ENCODE results near the gene SND1. TPM values are rescaled to one million over a fixed set of nuclear protein-coding genes. Genes with fewer than 3 reads are reported as not detected.

The SND1 gene
- total RNA-seq, 5 donors from 2014 or later (not counting 1 experiment from before 2014, with no cell fraction given) = 137 to 187 (median 154) TPM

DNA sequence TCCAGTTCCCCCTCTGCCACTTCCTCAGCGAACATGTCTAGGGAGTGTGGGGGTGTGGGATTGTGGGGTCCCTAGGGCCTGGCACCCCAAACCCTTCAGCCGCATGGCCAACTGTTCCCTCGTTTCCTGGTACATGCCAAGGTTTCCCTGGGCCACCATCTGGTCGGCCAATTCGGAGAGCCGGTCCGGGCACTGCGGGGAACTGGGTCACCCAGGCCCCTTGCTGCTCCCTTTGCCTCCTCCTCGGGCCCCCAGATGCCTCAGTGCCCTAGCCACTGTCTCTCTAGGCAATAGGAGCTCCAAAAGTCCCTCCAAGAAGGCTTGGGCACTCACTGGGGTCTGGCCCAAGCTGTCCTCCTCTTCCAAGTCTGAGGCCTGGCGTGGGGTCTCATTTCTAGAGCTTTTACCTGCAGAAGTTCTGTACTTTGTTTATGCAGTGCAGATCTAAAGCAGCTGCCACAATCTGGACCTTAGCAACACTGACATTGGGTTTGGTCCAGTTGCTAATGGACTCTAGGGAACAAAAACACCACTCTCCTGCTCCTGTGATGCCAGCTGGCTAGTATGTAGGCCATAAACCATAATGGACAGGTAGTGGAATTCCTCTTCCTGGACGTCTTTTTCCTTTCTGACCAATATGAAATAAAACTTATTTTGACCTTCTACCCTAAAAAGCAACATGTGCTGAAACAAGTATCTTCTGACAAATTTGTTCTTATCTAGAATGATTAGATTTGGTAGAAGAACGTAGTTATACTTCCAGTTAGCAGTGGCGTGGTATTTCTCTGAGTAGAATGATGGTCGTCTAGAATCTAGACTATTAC lies 206.3 kb downstream of the SND1 start:
- no peak overlapping the region for H3K4me3 ChIP-seq (ENCODE audit: control insufficient read depth in 1 of 2, extremely low read depth in 1 of 2, low read length in 1 of 2)
- peaks cover 16 to 26% of the 10 kb centered on the region in 2 experiments for H3K4me1 ChIP-seq (ENCODE audit: control insufficient read depth in 1 of 2, extremely low read depth in 1 of 2, insufficient read depth in 2 of 2, low read length in 2 of 2)
- no peaks in the 10 kb centered on the region for H3K36me3 ChIP-seq (ENCODE audit: control insufficient read depth in 2 of 2, extremely low read depth in 1 of 2, insufficient read depth in 1 of 2, low read length in 1 of 2)
- peak overlapping the region in 1 of 2 donors; percentile 23 for H3K27ac Mint-ChIP-seq
- POLR2A ChIA-PET = no interaction called here
- H3K27me3 ChIP-seq (replicated peaks in 1 of 2; ENCODE audit: control insufficient read depth in 2 of 2, extremely low read depth in 1 of 2, insufficient read depth in 2 of 2, low read length in 1 of 2) = peaks cover 2 to 11% of the 10 kb centered on the region in 2 experiments
- peaks cover 15% of the 10 kb centered on the region for H3K36me3 Mint-ChIP-seq
- ATAC-seq (replicated peaks in 1 of 4) = no peak
- H3K27ac ChIP-seq (ENCODE audit: low read length) = no peak overlapping the region
- H3K4me1 Mint-ChIP-seq = peaks cover 49 to 52% (median 49%) of the 10 kb centered on the region in 3 donors
- H3K9me3 ChIP-seq = no peaks in the 10 kb centered on the region
- H3K9me3 Mint-ChIP-seq = no peaks in the 10 kb centered on the region
- peak overlapping the region in 1 of 3 donors; percentile 55 for H3K4me3 Mint-ChIP-seq
- H3K27me3 Mint-ChIP-seq = peaks cover 7 to 13% of the 10 kb centered on the region in 2 donors
- WGBS (ENCODE audit: insufficient coverage) = 99% methylated on average over 9 of the region's 14 CpGs
- peak in 1 of 35 experiments; percentile 2 for DNase-seq
- CTCF ChIA-PET = no interaction called here

- Mint-ChIP-seq H3K4me3 (no peak overlapping the region), H3K9me3 (no peaks in the 10 kb centered on the region), H3K27ac (no peak overlapping the region), H3K27me3 (peaks cover 7 to 13% of the 10 kb centered on the region in 2 donors), H3K36me3 (peaks cover 17% of the 10 kb centered on the region), H3K4me1 (peaks cover 49 to 57% (median 49%) of the 10 kb centered on the region in 3 donors)
- ATAC-seq (replicated peaks in 1 of 4) (no peak), DNase-seq (no peak)
- H3K9me3 ChIP-seq = no peaks in the 10 kb centered on the region
- no peak overlapping the region for H3K27ac ChIP-seq (ENCODE audit: low read length)
- no peaks in the 10 kb centered on the region for H3K36me3 ChIP-seq (ENCODE audit: control insufficient read depth in 2 of 2, extremely low read depth in 1 of 2, insufficient read depth in 1 of 2, low read length in 1 of 2)
- peaks cover 16 to 26% of the 10 kb centered on the region in 2 experiments for H3K4me1 ChIP-seq (ENCODE audit: control insufficient read depth in 1 of 2, extremely low read depth in 1 of 2, insufficient read depth in 2 of 2, low read length in 2 of 2)
- CTCF ChIA-PET = no interaction called here
- peaks cover 2 to 11% of the 10 kb centered on the region in 2 experiments for H3K27me3 ChIP-seq (replicated peaks in 1 of 2; ENCODE audit: control insufficient read depth in 2 of 2, extremely low read depth in 1 of 2, insufficient read depth in 2 of 2, low read length in 1 of 2)
- POLR2A ChIA-PET = no interaction called here
- 100% methylated on average over 1 of the region's 1 CpG for WGBS (ENCODE audit: insufficient coverage)
- H3K4me3 ChIP-seq (ENCODE audit: control insufficient read depth in 1 of 2, extremely low read depth in 1 of 2, low read length in 1 of 2) = no peak overlapping the region
Observed at GRCh38 chr7:127858915-127859189, 206.9 kb downstream of the SND1 start.

DNA sequence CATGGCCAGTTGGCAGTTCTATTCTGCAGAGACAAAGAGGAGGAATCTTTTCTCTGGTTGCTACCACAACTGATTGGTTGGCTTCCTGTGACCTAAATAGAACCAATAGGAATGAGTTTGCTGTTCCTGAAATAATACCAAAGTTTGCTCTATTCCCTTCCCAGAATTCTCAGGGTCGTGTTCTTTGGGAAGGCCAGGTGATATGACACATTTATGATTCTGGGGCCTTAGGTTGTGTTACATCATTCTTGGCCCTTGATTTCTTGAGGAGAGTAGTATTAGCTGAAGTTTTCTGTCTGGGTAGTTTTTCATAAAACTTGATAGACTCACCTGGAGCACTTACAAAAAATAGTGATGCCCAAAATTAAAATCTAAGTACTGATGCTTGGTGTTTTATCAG lies 207.3 kb downstream of the SND1 start:
- Mint-ChIP-seq H3K9me3 (no peaks in the 10 kb centered on the region), H3K4me3 (no peak overlapping the region), H3K4me1 (peaks cover 50 to 60% (median 51%) of the 10 kb centered on the region in 3 donors), H3K27me3 (peaks cover 7 to 13% of the 10 kb centered on the region in 2 donors), H3K27ac (no peak overlapping the region), H3K36me3 (peaks cover 20% of the 10 kb centered on the region)
- H3K4me1 ChIP-seq (ENCODE audit: control insufficient read depth in 1 of 2, extremely low read depth in 1 of 2, insufficient read depth in 2 of 2, low read length in 2 of 2) = peaks cover 16 to 26% of the 10 kb centered on the region in 2 experiments
- H3K9me3 ChIP-seq = no peaks in the 10 kb centered on the region
- H3K4me3 ChIP-seq (ENCODE audit: control insufficient read depth in 1 of 2, extremely low read depth in 1 of 2, low read length in 1 of 2) = no peak overlapping the region
- DNase-seq (no peak), ATAC-seq (replicated peaks in 1 of 4) (no peak)
- peaks cover 2 to 11% of the 10 kb centered on the region in 2 experiments for H3K27me3 ChIP-seq (replicated peaks in 1 of 2; ENCODE audit: control insufficient read depth in 2 of 2, extremely low read depth in 1 of 2, insufficient read depth in 2 of 2, low read length in 1 of 2)
- no peaks in the 10 kb centered on the region for H3K36me3 ChIP-seq (ENCODE audit: control insufficient read depth in 2 of 2, extremely low read depth in 1 of 2, insufficient read depth in 1 of 2, low read length in 1 of 2)
- ChIA-PET CTCF (interaction anchor here in 1 of 2 donors (0.6 to 0.7 kb wide), 2 partner anchors 193 to 1737 kb away, joined by 3 read pairs; no protein-coding TSS in a partner anchor), POLR2A (no interaction called here)
- H3K27ac ChIP-seq (ENCODE audit: low read length) = no peak overlapping the region
- no CpG with 5 or more reads among the region's 1 CpG for WGBS (ENCODE audit: insufficient coverage)

GRCh38 chr7:127862525-127862924 lies 210.5 kb downstream of the SND1 start:
- no peak overlapping the region for H3K4me3 Mint-ChIP-seq
- H3K27ac Mint-ChIP-seq = no peak overlapping the region
- 100% methylated on average over 4 of the region's 5 CpGs for WGBS (ENCODE audit: insufficient coverage)
- Histone ChIP-seq H3K36me3 (ENCODE audit: control insufficient read depth in 2 of 2, extremely low read depth in 1 of 2, insufficient read depth in 1 of 2, low read length in 1 of 2) (no peaks in the 10 kb centered on the region), H3K9me3 (no peaks in the 10 kb centered on the region), H3K27ac (ENCODE audit: low read length) (no peak overlapping the region), H3K27me3 (replicated peaks in 1 of 2; ENCODE audit: control insufficient read depth in 2 of 2, extremely low read depth in 1 of 2, insufficient read depth in 2 of 2, low read length in 1 of 2) (peaks cover 0 to 9% of the 10 kb centered on the region in 2 experiments), H3K4me1 (ENCODE audit: control insufficient read depth in 1 of 2, extremely low read depth in 1 of 2, insufficient read depth in 2 of 2, low read length in 2 of 2) (peaks cover 0 to 19% of the 10 kb centered on the region in 2 experiments), H3K4me3 (ENCODE audit: control insufficient read depth in 1 of 2, extremely low read depth in 1 of 2, low read length in 1 of 2) (no peak overlapping the region)
- peaks cover 40% of the 10 kb centered on the region for H3K36me3 Mint-ChIP-seq
- peaks cover 3 to 7% of the 10 kb centered on the region in 2 donors for H3K27me3 Mint-ChIP-seq
- DNase-seq (no peak), ATAC-seq (replicated peaks in 1 of 4) (no peak)
- peaks cover 45 to 65% (median 56%) of the 10 kb centered on the region in 3 donors for H3K4me1 Mint-ChIP-seq
- CTCF ChIA-PET = no interaction called here
- H3K9me3 Mint-ChIP-seq = no peaks in the 10 kb centered on the region
- POLR2A ChIA-PET = no interaction called here

DNA sequence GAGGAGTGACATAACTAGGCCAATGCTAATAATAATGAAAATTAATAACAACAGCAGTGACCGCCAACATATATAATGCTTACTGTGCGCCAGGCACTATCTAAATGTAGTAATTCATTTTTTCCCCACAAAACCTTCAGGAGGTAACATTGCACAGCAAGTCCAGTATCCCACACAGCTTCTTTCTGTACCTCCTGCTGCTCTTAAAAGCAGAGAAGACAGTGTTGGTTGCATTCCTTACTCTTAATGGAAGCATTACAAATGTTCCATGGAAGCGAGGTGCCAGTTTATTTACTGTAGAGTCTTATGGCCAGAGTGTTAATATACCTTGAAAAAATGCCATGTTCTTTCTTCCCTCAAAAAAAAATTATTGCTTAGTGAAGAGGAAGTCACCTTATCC lies 211.1 kb downstream of the SND1 start:
- no peaks in the 10 kb centered on the region for H3K9me3 Mint-ChIP-seq
- ChIA-PET POLR2A (interaction anchor here in 1 of 2 donors (0.7 kb wide), 1 partner anchor 19 kb away, joined by 3 read pairs; no protein-coding TSS in a partner anchor), CTCF (no interaction called here)
- H3K4me1 Mint-ChIP-seq = peaks cover 41 to 65% (median 58%) of the 10 kb centered on the region in 3 donors
- no peak overlapping the region for H3K4me3 ChIP-seq (ENCODE audit: control insufficient read depth in 1 of 2, extremely low read depth in 1 of 2, low read length in 1 of 2)
- H3K27ac Mint-ChIP-seq = no peak overlapping the region
- H3K27me3 ChIP-seq (replicated peaks in 1 of 2; ENCODE audit: control insufficient read depth in 2 of 2, extremely low read depth in 1 of 2, insufficient read depth in 2 of 2, low read length in 1 of 2) = peaks cover 0 to 4% of the 10 kb centered on the region in 2 experiments
- H3K36me3 Mint-ChIP-seq = peaks cover 44% of the 10 kb centered on the region
- ATAC-seq (replicated peaks in 1 of 4) = no peak
- peaks cover 0 to under 1% of the 10 kb centered on the region in 2 donors for H3K36me3 ChIP-seq (ENCODE audit: control insufficient read depth in 2 of 2, extremely low read depth in 1 of 2, insufficient read depth in 1 of 2, low read length in 1 of 2)
- no CpG with 5 or more reads among the region's 3 CpGs for WGBS (ENCODE audit: insufficient coverage)
- H3K9me3 ChIP-seq = no peaks in the 10 kb centered on the region
- H3K27me3 Mint-ChIP-seq = peaks cover 3 to 5% of the 10 kb centered on the region in 2 donors
- H3K4me1 ChIP-seq (ENCODE audit: control insufficient read depth in 1 of 2, extremely low read depth in 1 of 2, insufficient read depth in 2 of 2, low read length in 2 of 2) = peaks cover 0 to 14% of the 10 kb centered on the region in 2 experiments
- no peak overlapping the region for H3K4me3 Mint-ChIP-seq
- no peak overlapping the region for H3K27ac ChIP-seq (ENCODE audit: low read length)
- DNase-seq = no peak

DNA sequence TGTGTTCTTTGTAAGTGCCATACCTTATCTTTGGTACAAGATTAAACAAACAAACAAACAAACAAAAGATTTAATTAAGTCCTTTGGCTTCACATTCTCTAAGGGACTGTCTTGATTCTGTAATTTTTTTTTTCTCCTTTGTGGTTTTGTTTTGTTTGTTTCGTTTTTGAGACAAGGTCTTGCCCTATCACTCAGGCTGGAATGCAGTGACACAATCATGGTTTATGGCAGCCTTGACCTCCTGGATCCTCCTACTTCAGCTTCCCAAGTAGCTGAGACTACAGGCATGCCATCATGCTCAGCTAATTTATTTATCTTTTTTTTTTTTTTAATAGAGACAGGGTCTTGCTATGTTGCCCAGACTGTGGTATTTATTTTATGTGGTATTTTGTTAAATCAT lies 213.5 kb downstream of the SND1 start:
- POLR2A ChIA-PET = no interaction called here
- CTCF ChIA-PET = interaction anchor here in 1 of 2 donors (0.6 kb wide), 1 partner anchor 56 kb away, joined by 3 read pairs; no protein-coding TSS in a partner anchor
- ATAC-seq (replicated peaks in 1 of 4) = no peak

More for the DNA sequence above, 213.5 kb downstream of the SND1 start:
- no peaks in the 10 kb centered on the region for H3K9me3 Mint-ChIP-seq
- peaks cover 38% of the 10 kb centered on the region for H3K36me3 Mint-ChIP-seq
- Histone ChIP-seq H3K27me3 (replicated peaks in 1 of 2; ENCODE audit: control insufficient read depth in 2 of 2, extremely low read depth in 1 of 2, insufficient read depth in 2 of 2, low read length in 1 of 2) (no peaks in the 10 kb centered on the region), H3K4me3 (ENCODE audit: control insufficient read depth in 1 of 2, extremely low read depth in 1 of 2, low read length in 1 of 2) (no peak overlapping the region), H3K9me3 (no peaks in the 10 kb centered on the region), H3K27ac (ENCODE audit: low read length) (no peak overlapping the region), H3K4me1 (ENCODE audit: control insufficient read depth in 1 of 2, extremely low read depth in 1 of 2, insufficient read depth in 2 of 2, low read length in 2 of 2) (no peaks in the 10 kb centered on the region), H3K36me3 (ENCODE audit: control insufficient read depth in 2 of 2, extremely low read depth in 1 of 2, insufficient read depth in 1 of 2, low read length in 1 of 2) (peaks cover 0 to 3% of the 10 kb centered on the region in 2 donors)
- H3K4me3 Mint-ChIP-seq = no peak overlapping the region
- H3K4me1 Mint-ChIP-seq = peaks cover 24 to 47% (median 43%) of the 10 kb centered on the region in 3 donors
- H3K27ac Mint-ChIP-seq = no peak overlapping the region
- no peak for DNase-seq
- no CpG with 5 or more reads among the region's 1 CpG for WGBS (ENCODE audit: insufficient coverage)
- H3K27me3 Mint-ChIP-seq = no peaks in the 10 kb centered on the region

Data from T-cell (primary cell).